B cell (primary cell): ENCODE data around the gene MAPKBP1. TPM values are rescaled to one million over a fixed set of nuclear protein-coding genes. Genes with fewer than 3 reads are reported as not detected.

Experiments used
- ATAC-seq: fragments of 200-7000 bp; cut with Tn5 transposase; one replicate; pipeline ENCODE4 v1.10.0; 2021; ENCODE audit warnings: low read depth, mild to moderate bottlenecking, moderate number of reproducible peaks, moderate library complexity
- CTCF ChIA-PET: fragments of 350-600 bp; sonication (Branson Sonifier 250); formaldehyde crosslinking; loops from one replicate; lab custom pipeline; 2021; ENCODE audit warnings: antibody characterized with exemption, inconsistent platforms; lab: Charles Lee
- POLR2A ChIA-PET: fragments of 350-600 bp; sonication (Branson Sonifier 250); formaldehyde crosslinking; loops from one replicate; lab custom pipeline; 2021; ENCODE audit warnings: antibody characterized with exemption; lab: Charles Lee
- DNase-seq: peaks from one replicate; pipeline ENCODE4 v3.0.0; 2013
- H2AFZ ChIP-seq: 2 replicates; pipeline ENCODE4 v1.6.1; 2012; ENCODE audit warnings: mild to moderate bottlenecking, low read depth, low read length; ENCODE audit not compliant: insufficient read depth, poor library complexity, severe bottlenecking
- H3K27ac ChIP-seq, 2 donors: 1 replicate in 1 of 2; 2 replicates in 1 of 2; pipeline ENCODE4 v1.5.1; 2012 to 2013; ENCODE audit warnings: low read length in 2 of 2, mild to moderate bottlenecking in 2 of 2, moderate library complexity in 1 of 2
- H3K27me3 ChIP-seq, 4 experiments: fragments of 200-600 bp in 1 of 4; sonication (generic) in 1 of 4; replicated peaks in 1 of 4; 1 replicate in 2 of 4; 2 replicates in 2 of 4; pipeline versions ENCODE4 v1.6.1 to v1.7.0; 2013 to 2016; ENCODE audit warnings: low read length in 3 of 4, mild to moderate bottlenecking in 2 of 4, mixed read lengths in 1 of 4, moderate library complexity in 1 of 4; ENCODE audit not compliant: insufficient read depth in 4 of 4, control insufficient read depth in 3 of 4; ENCODE audit errors: control extremely low read depth in 1 of 4
- H3K36me3 ChIP-seq, 2 experiments: replicated peaks in 1 of 2; 1 replicate in 1 of 2; 2 replicates in 1 of 2; pipeline versions ENCODE4 v1.6.1 to v1.7.1; 2013; ENCODE audit warnings: low read length in 1 of 2; ENCODE audit not compliant: insufficient read depth in 2 of 2, control insufficient read depth in 1 of 2; ENCODE audit errors: control extremely low read depth in 1 of 2, extremely low read depth in 1 of 2
- H3K4me1 ChIP-seq, 2 donors: fragments of 200-600 bp in 1 of 2; sonication (generic) in 1 of 2; 1 replicate in 1 of 2; 2 replicates in 1 of 2; pipeline versions ENCODE4 v1.5.1 to v1.6.1; 2013 to 2017; ENCODE audit warnings: low read length in 2 of 2; ENCODE audit not compliant: control insufficient read depth in 2 of 2, insufficient read depth in 2 of 2
- H3K4me2 ChIP-seq: replicated peaks from 2 replicates; pipeline ENCODE3; 2012; ENCODE audit warnings: mild to moderate bottlenecking, low read depth, low read length; ENCODE audit not compliant: poor library complexity, severe bottlenecking
- H3K4me3 ChIP-seq, 5 experiments: fragments of 200-600 bp in 1 of 5; sonication (generic) in 1 of 5; 1 replicate in 3 of 5; 2 replicates in 2 of 5; pipeline versions ENCODE4 v1.5.1 to v1.7.0; 2011 to 2016; ENCODE audit warnings: low read length in 4 of 5, mild to moderate bottlenecking in 4 of 5, low read depth in 2 of 5, control low read depth in 1 of 5, moderate library complexity in 1 of 5; ENCODE audit not compliant: insufficient read depth in 1 of 5; ENCODE audit errors: control extremely low read depth in 1 of 5, extremely low read depth in 1 of 5
- H3K79me2 ChIP-seq: fragments of 200-600 bp; sonication (generic); one replicate; pipeline ENCODE4 v1.6.0; 2016; ENCODE audit warnings: low read length; ENCODE audit not compliant: control insufficient read depth, insufficient read depth
- H3K9ac ChIP-seq: fragments of 200-600 bp; sonication (generic); 2 replicates; pipeline ENCODE4 v1.6.1; 2017; ENCODE audit warnings: mild to moderate bottlenecking, low read length, moderate library complexity
- H3K9me3 ChIP-seq, 3 donors: one replicate each; pipeline versions ENCODE4 v1.6.1 to v1.7.1; 2013; ENCODE audit warnings: low read length in 2 of 3; ENCODE audit not compliant: control insufficient read depth in 2 of 3, insufficient read depth in 1 of 3; ENCODE audit errors: control extremely low read depth in 1 of 3
- H4K20me1 ChIP-seq: 2 replicates; pipeline ENCODE4 v1.6.0; 2012; ENCODE audit warnings: mild to moderate bottlenecking, low read length; ENCODE audit not compliant: insufficient read depth, control insufficient read depth, poor library complexity, severe bottlenecking
- H3K27ac Mint-ChIP-seq: one replicate; pipeline ENCODE4 v1.8.0; 2021; ENCODE audit warnings: mixed read lengths
- H3K27me3 Mint-ChIP-seq: one replicate; pipeline ENCODE4 v1.8.0; 2021; ENCODE audit warnings: mixed read lengths
- H3K4me1 Mint-ChIP-seq: one replicate; pipeline ENCODE4 v1.8.0; 2021; ENCODE audit warnings: mixed read lengths
- H3K4me3 Mint-ChIP-seq: one replicate; pipeline ENCODE4 v1.8.0; 2021; ENCODE audit warnings: mixed read lengths
- H3K9me3 Mint-ChIP-seq: one replicate; pipeline ENCODE4 v1.8.0; 2022; ENCODE audit warnings: mixed read lengths; ENCODE audit not compliant: insufficient read depth
- EZH2 ChIP-seq: IDR thresholded peaks from 2 replicates; pipeline ENCODE4 v1.6.1; 2012; ENCODE audit warnings: borderline replicate concordance, low read depth, mild to moderate bottlenecking, moderate library complexity, low read length; ENCODE audit not compliant: insufficient read depth, poor library complexity, severe bottlenecking
- WGBS: methylation state at CpG from one replicate; pipeline ENCODE4 v1.1.5; 2013; ENCODE audit warnings: missing lambda C conversion rate; ENCODE audit not compliant: insufficient coverage; 5-methylcytosine and 5-hydroxymethylcytosine counted together
- intact Hi-C: fragments of 100-400 bp; cut with micrococcal nuclease; formaldehyde crosslinking; loops from one replicate; pipeline ENCODE4 v1.10.0; 2022
- polyA plus RNA-seq: library from polyadenylated mRNA; depleted of rRNA; stranded (reverse); fragments of >200 nt; gene quantifications from 2 replicates; pipeline ENCODE4 v1.2.3, GENCODE V29; 2012
- total RNA-seq, 2 donors: library from RNA; stranded (reverse); fragments of 120-200 nt in 1 of 2; gene quantifications; 1 replicate in 1 of 2; 2 replicates in 1 of 2; pipeline versions ENCODE4 v1.2.3 to v1.2.4, GENCODE V29; 2013 to 2022
- TF ChIP-seq, protein P1 (sequence below): fragments of 200-600 bp; IDR thresholded peaks from one replicate; pipeline ENCODE4 v1.8.0; 2022; ENCODE audit warnings: antibody characterized with exemption, mild to moderate bottlenecking

MAPKBP1 gene
- total and polyA plus RNA-seq, 2 donors (not counting 1 experiment from before 2014, with no cell fraction given): 14.1 to 59.2 TPM

DNA sequence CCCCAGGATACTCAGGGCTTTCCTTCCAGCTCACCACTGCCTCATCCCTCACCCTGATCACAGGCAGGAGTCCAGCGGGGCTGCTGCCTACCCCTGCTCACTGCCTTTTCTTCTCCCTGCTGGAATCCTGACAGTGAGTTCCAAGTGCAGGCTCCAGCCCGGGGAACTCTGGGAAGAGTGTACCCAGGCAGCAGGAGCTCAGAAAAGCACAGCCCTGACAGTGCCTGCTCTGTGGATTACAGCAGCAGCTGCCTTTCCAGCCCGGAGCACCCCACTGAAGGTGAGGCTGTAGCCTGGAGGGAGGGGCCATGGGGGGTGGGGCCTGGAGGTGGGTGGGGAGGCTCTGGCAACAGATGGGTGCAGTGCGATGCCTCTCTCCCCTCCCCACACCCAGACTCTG, 47.5 kb downstream of the MAPKBP1 start:
- H3K4me1 Mint-ChIP-seq: peaks cover 3% of the 10 kb centered on the region
- TF ChIP-seq, protein P1, sequence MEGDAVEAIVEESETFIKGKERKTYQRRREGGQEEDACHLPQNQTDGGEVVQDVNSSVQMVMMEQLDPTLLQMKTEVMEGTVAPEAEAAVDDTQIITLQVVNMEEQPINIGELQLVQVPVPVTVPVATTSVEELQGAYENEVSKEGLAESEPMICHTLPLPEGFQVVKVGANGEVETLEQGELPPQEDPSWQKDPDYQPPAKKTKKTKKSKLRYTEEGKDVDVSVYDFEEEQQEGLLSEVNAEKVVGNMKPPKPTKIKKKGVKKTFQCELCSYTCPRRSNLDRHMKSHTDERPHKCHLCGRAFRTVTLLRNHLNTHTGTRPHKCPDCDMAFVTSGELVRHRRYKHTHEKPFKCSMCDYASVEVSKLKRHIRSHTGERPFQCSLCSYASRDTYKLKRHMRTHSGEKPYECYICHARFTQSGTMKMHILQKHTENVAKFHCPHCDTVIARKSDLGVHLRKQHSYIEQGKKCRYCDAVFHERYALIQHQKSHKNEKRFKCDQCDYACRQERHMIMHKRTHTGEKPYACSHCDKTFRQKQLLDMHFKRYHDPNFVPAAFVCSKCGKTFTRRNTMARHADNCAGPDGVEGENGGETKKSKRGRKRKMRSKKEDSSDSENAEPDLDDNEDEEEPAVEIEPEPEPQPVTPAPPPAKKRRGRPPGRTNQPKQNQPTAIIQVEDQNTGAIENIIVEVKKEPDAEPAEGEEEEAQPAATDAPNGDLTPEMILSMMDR: no peak
- no peak for TF ChIP-seq EZH2
- H3K9ac ChIP-seq: no peak overlapping the region

DNA sequence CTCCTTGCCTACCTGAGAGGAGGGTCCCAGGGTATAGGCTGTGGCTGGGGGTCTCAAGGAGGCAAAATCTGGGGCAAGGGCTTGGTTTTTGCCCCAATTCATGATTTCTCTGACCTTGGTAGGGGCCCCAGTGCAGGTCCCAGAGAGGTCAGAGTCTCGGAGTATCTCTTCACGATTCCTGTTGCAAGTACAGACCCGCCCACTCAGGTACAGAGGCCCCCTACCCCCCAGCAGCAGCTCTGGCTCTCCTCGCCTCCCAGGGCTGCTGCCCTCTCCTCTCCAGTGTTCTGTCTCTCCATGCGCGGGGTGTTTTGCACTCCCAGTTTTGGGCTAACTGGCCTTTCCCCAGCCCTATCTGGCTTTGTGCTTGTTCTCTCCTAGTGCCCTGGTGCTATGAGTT, 48.2 kb downstream of the MAPKBP1 start:
- Histone ChIP-seq H3K79me2 (no peaks in the 10 kb centered on the region), H3K27me3 (no peaks in the 10 kb centered on the region), H2AFZ (no peak overlapping the region), H3K27ac (no peak overlapping the region), H4K20me1 (no peaks in the 10 kb centered on the region), H3K4me2 (no peak overlapping the region), H3K36me3 (peaks cover 0 to 29% of the 10 kb centered on the region in 2 experiments), H3K9me3 (no peaks in the 10 kb centered on the region), H3K4me1 (peaks cover 3 to 5% of the 10 kb centered on the region in 2 donors), H3K4me3 (no peak overlapping the region), H3K9ac (no peak overlapping the region)
- intact Hi-C loops: no loop called here
- DNase-seq (no peak), ATAC-seq (no peak)
- CTCF ChIA-PET: interaction anchor here (1.0 to 7.1 kb wide), 2 partner anchors 49 to 82 kb away, joined by 3 to 38 read pairs; partner anchors contain the start of gene MAPKBP1
- Mint-ChIP-seq H3K27ac (no peak overlapping the region), H3K9me3 (no peaks in the 10 kb centered on the region), H3K27me3 (no peaks in the 10 kb centered on the region), H3K4me3 (no peak overlapping the region), H3K4me1 (peaks cover 3% of the 10 kb centered on the region)
- TF ChIP-seq, protein P1: no peak
- TF ChIP-seq EZH2: no peak
- 96% methylated on average over 6 of the region's 6 CpGs for WGBS
- POLR2A ChIA-PET: no interaction called here

More for the DNA sequence above, 47.5 kb downstream of the MAPKBP1 start:
- ChIA-PET POLR2A (no interaction called here), CTCF (interaction anchor here (2.7 to 7.1 kb wide), 2 partner anchors 10 to 48 kb away, joined by 13 to 38 read pairs; partner anchors contain the start of gene MAPKBP1)
- H3K4me2 ChIP-seq: no peak overlapping the region
- peaks cover 0 to 35% of the 10 kb centered on the region in 2 experiments for H3K36me3 ChIP-seq
- H3K27me3 ChIP-seq: no peaks in the 10 kb centered on the region
- no peaks in the 10 kb centered on the region for H3K27me3 Mint-ChIP-seq
- H3K4me1 ChIP-seq: no peaks in the 10 kb centered on the region
- H3K9me3 Mint-ChIP-seq: no peaks in the 10 kb centered on the region
- no peaks in the 10 kb centered on the region for H4K20me1 ChIP-seq
- ATAC-seq: no peak
- no peak overlapping the region for H3K4me3 Mint-ChIP-seq
- WGBS: 100% methylated on average over 2 of the region's 4 CpGs
- no peak overlapping the region for H2AFZ ChIP-seq
- no peak overlapping the region for H3K4me3 ChIP-seq
- H3K27ac ChIP-seq: no peak overlapping the region
- no peaks in the 10 kb centered on the region for H3K9me3 ChIP-seq
- DNase-seq: no peak
- no peaks in the 10 kb centered on the region for H3K79me2 ChIP-seq
- no peak overlapping the region for H3K27ac Mint-ChIP-seq
- intact Hi-C loops: no loop called here
